Mesothelial cell of epicardium (in vitro differentiated cells): Measurements from ENCODE around the gene IFNLR1. TPM values are rescaled to one million over a fixed set of nuclear protein-coding genes. Genes with fewer than 3 reads are reported as not detected.
A peak's percentile ranks its signal among the peaks of the same experiment; 100 is the strongest.

Source experiments
- DNase-seq, 2 experiments: peaks; one replicate each; pipeline ENCODE4 v3.0.0; 2021; ENCODE audit warnings: low spot score in 2 of 2; ENCODE audit not compliant: unreplicated experiment in 2 of 2
- H3K27ac Mint-ChIP-seq: 2 replicates; pipeline ENCODE4 v1.8.0; 2021; ENCODE audit warnings: mixed read lengths
- H3K27me3 Mint-ChIP-seq: 2 replicates; pipeline ENCODE4 v1.8.0; 2021; ENCODE audit warnings: low read depth, mixed read lengths
- H3K36me3 Mint-ChIP-seq: 2 replicates; pipeline ENCODE4 v1.8.0; 2021; ENCODE audit warnings: mixed read lengths
- H3K4me1 Mint-ChIP-seq: 2 replicates; pipeline ENCODE4 v1.8.0; 2021; ENCODE audit warnings: mixed read lengths
- H3K4me3 Mint-ChIP-seq: 2 replicates; pipeline ENCODE4 v1.8.0; 2021; ENCODE audit warnings: mild to moderate bottlenecking, moderate library complexity, mixed read lengths
- H3K9me3 Mint-ChIP-seq: 2 replicates; pipeline ENCODE4 v1.8.0; 2021; ENCODE audit warnings: mixed read lengths
- total RNA-seq: library from RNA; stranded (reverse); gene quantifications from 3 replicates; pipeline ENCODE4 v1.2.1, GENCODE V29; 2021
- TF ChIP-seq, protein P1 (sequence below): fragments of 200-600 bp; sonication (generic); IDR thresholded peaks from one replicate; pipeline ENCODE4 v1.5.0; 2021; ENCODE audit warnings: antibody characterized with exemption; ENCODE audit not compliant: unreplicated experiment

IFNLR1 gene
- total RNA-seq, 1 donor from 2014 or later, result 12.1 TPM

DNA sequence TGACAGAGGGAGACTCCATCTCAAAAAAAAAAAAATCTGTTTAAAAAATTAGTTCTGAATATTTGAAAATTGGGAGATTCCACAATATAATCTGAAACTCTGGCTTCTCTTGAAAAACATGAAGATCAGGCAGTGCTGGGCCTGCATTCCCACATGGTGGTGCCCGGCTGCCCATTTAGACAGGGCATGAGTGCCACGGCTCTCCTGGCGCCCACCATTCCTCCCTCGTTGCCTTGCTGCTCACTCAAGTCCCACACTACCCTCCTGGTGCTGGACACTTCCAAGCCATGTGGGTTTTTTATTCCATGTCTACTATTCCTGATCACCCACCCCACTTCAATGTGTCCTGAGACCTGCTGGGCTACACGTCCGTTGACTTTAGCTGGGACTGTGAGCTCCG is 64.3 kb downstream of the IFNLR1 start:
- Mint-ChIP-seq H3K9me3 (no peaks in the 10 kb centered on the region), H3K36me3 (no peaks in the 10 kb centered on the region), H3K4me1 (peaks cover 9% of the 10 kb centered on the region), H3K27me3 (peaks cover 3% of the 10 kb centered on the region), H3K4me3 (no peak overlapping the region), H3K27ac (no peak overlapping the region)
- no peak for DNase-seq
- TF ChIP-seq, protein P1, sequence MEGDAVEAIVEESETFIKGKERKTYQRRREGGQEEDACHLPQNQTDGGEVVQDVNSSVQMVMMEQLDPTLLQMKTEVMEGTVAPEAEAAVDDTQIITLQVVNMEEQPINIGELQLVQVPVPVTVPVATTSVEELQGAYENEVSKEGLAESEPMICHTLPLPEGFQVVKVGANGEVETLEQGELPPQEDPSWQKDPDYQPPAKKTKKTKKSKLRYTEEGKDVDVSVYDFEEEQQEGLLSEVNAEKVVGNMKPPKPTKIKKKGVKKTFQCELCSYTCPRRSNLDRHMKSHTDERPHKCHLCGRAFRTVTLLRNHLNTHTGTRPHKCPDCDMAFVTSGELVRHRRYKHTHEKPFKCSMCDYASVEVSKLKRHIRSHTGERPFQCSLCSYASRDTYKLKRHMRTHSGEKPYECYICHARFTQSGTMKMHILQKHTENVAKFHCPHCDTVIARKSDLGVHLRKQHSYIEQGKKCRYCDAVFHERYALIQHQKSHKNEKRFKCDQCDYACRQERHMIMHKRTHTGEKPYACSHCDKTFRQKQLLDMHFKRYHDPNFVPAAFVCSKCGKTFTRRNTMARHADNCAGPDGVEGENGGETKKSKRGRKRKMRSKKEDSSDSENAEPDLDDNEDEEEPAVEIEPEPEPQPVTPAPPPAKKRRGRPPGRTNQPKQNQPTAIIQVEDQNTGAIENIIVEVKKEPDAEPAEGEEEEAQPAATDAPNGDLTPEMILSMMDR, result no peak

DNA sequence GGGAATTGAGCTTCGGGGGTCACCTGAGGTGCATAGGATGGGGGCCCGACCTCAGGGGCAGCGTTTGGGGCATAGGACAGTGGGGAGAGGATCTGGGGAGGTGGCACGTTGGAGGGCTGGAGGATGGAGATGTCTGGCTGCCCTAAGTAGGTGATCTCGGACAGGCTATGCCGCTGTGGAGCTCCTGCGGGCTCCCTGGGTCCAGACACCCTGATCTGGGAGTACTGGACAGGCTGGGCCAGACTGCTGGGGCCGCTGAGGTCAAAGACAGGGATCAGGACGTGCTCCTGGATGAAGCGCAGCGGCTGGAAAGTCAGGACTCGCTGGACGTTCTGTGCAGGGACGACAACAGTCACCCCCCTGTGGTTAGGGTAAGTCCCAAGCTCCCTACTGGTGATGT is 65.7 kb downstream of the IFNLR1 start:
- H3K36me3 Mint-ChIP-seq, result no peaks in the 10 kb centered on the region
- H3K4me1 Mint-ChIP-seq, result peaks cover 12% of the 10 kb centered on the region
- H3K9me3 Mint-ChIP-seq, result no peaks in the 10 kb centered on the region
- H3K27me3 Mint-ChIP-seq, result peaks cover 3% of the 10 kb centered on the region
- no peak for DNase-seq
- H3K27ac Mint-ChIP-seq, result no peak overlapping the region
- H3K4me3 Mint-ChIP-seq, result no peak overlapping the region
- TF ChIP-seq, protein P1, result no peak

GRCh38 chr1:24120965-24121364 is 66.1 kb downstream of the IFNLR1 start:
- Mint-ChIP-seq H3K9me3 (no peaks in the 10 kb centered on the region), H3K27ac (no peak overlapping the region), H3K36me3 (no peaks in the 10 kb centered on the region), H3K4me1 (peaks cover 12% of the 10 kb centered on the region), H3K27me3 (peaks cover 5% of the 10 kb centered on the region), H3K4me3 (no peak overlapping the region)
- no peak for DNase-seq
- TF ChIP-seq, protein P1, result no peak

DNA sequence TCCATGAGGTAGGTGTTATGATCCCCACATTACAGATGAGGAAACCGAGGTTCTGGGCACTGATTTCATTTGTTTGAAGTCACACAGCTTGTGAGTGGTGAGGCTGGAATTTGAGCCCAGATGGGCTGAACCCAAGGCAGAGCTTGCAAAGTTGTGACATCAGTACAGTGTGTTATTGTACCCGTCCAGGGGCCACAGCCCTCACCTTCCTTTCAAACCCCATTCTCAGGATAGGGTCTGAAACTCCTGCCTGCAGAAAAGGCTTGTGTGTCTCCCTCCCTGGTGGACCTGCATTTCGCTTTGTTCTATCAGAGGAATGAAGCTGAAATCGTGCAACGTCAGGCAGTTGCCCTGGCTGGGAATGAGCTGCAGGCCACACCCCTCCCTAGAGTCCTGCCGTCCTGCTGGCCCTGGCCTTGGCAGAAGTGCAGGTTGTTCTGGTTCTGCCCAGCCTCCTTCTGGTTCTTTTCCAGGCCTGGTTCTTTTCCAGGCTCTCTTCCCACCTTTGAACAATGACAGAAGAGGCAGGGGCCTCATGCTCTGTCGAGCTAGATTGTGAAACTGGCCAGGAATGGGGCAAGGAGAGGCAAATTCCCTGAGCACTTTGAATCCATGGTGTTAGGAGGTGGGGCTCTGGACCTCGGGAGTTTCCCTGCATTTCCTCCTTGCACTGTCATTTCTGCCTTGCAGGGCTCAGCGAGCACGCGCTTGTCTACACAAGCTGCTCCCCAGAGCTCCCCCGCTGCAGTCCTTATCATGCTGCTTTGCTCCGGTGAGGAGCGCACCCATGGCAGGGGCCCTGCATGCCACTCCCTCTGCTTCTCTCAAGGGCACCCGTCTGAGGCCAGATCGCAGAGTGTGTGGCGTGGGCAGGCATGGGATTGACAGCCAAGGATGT is 67.0 kb downstream of the IFNLR1 start:
- TF ChIP-seq, protein P1, result no peak
- H3K27me3 Mint-ChIP-seq, result peaks cover 5% of the 10 kb centered on the region
- no peaks in the 10 kb centered on the region for H3K36me3 Mint-ChIP-seq
- H3K4me3 Mint-ChIP-seq, result no peak overlapping the region
- H3K27ac Mint-ChIP-seq, result peak overlapping the region; percentile 53
- no peak for DNase-seq
- no peaks in the 10 kb centered on the region for H3K9me3 Mint-ChIP-seq
- peaks cover 12% of the 10 kb centered on the region for H3K4me1 Mint-ChIP-seq

GRCh38 chr1:24119489-24119858 is 67.6 kb downstream of the IFNLR1 start:
- H3K27ac Mint-ChIP-seq, result no peak overlapping the region
- peaks cover 12% of the 10 kb centered on the region for H3K4me1 Mint-ChIP-seq
- peaks cover 5% of the 10 kb centered on the region for H3K27me3 Mint-ChIP-seq
- H3K9me3 Mint-ChIP-seq, result no peaks in the 10 kb centered on the region
- H3K4me3 Mint-ChIP-seq, result no peak overlapping the region
- DNase-seq, result no peak
- no peaks in the 10 kb centered on the region for H3K36me3 Mint-ChIP-seq
- TF ChIP-seq, protein P1, result no peak
